CD4-positive, alpha-beta T cell treated with Interleukin-6 at 100 ng/mL for 8 hours (primary cell): ENCODE data around the gene FHIT.

ENCODE experiments used
- DNase-seq: peaks from one replicate; pipeline ENCODE4 v3.0.0-alpha.2; 2020; ENCODE audit warnings: mixed read lengths, low spot score

Gene FHIT

GRCh38 chr3:60046210-60046609, 1205.0 kb downstream of the FHIT start:
- no peak for DNase-seq

GRCh38 chr3:60045686-60046085, 1205.6 kb downstream of the FHIT start:
- no peak for DNase-seq

- no peak for DNase-seq
Observed at GRCh38 chr3:60036803-60037202, 1214.4 kb downstream of the FHIT start.

GRCh38 chr3:60033901-60034453, 1217.3 kb downstream of the FHIT start:
- no peak for DNase-seq

GRCh38 chr3:60030982-60031381, 1220.3 kb downstream of the FHIT start:
- DNase-seq = no peak

- no peak for DNase-seq
Observed at GRCh38 chr3:60028233-60028632, 1223.0 kb downstream of the FHIT start.

- DNase-seq = no peak
Observed at GRCh38 chr3:60027335-60027734, 1223.9 kb downstream of the FHIT start.

- DNase-seq = no peak
Observed at GRCh38 chr3:60025096-60026050, 1225.9 kb downstream of the FHIT start.

GRCh38 chr3:60024400-60024799, 1226.9 kb downstream of the FHIT start:
- DNase-seq = no peak

- no peak for DNase-seq
Observed at GRCh38 chr3:60023189-60023588, 1228.1 kb downstream of the FHIT start.

- DNase-seq = peak; percentile 80
Observed at GRCh38 chr3:60017631-60018030, 1233.6 kb downstream of the FHIT start.

- DNase-seq = no peak
Observed at GRCh38 chr3:60015032-60015705, 1236.1 kb downstream of the FHIT start.

- no peak for DNase-seq
Observed at GRCh38 chr3:60013241-60013640, 1238.0 kb downstream of the FHIT start.

GRCh38 chr3:60011218-60011617, 1240.0 kb downstream of the FHIT start:
- no peak for DNase-seq

- DNase-seq = peak; percentile 87
Observed at GRCh38 chr3:60010781-60011180, 1240.5 kb downstream of the FHIT start.

GRCh38 chr3:60009931-60010478, 1241.2 kb downstream of the FHIT start:
- DNase-seq = no peak

GRCh38 chr3:60001369-60001768, 1249.9 kb downstream of the FHIT start:
- no peak for DNase-seq

- DNase-seq = no peak
Observed at GRCh38 chr3:60000311-60001105, 1250.7 kb downstream of the FHIT start.

GRCh38 chr3:59998058-59998457, 1253.2 kb downstream of the FHIT start:
- DNase-seq = no peak

- no peak for DNase-seq
Observed at GRCh38 chr3:59997583-59997982, 1253.7 kb downstream of the FHIT start.

GRCh38 chr3:59996056-59996455, 1255.2 kb downstream of the FHIT start:
- no peak for DNase-seq

- no peak for DNase-seq
Observed at GRCh38 chr3:59995563-59995962, 1255.7 kb downstream of the FHIT start.
